GM20000 (cell line): ENCODE results near the gene ST6GALNAC5.

Source experiments
- DNase-seq: peaks from one replicate; pipeline ENCODE4 v3.0.0; 2012; ENCODE audit warnings: low spot score
- CTCF ChIP-seq: IDR thresholded peaks from 2 replicates; pipeline ENCODE4 v1.5.1; 2012; ENCODE audit warnings: mild to moderate bottlenecking, control low read depth; ENCODE audit errors: extremely low read depth, missing control alignments

Gene ST6GALNAC5

GRCh38 chr1:76854255-76854654 is 13.0 kb upstream of the ST6GALNAC5 start:
- no peak for DNase-seq
- no peak for TF ChIP-seq CTCF

GRCh38 chr1:76856104-76856503 is 11.2 kb upstream of the ST6GALNAC5 start:
- DNase-seq: no peak

GRCh38 chr1:76857138-76857537 is 10.1 kb upstream of the ST6GALNAC5 start:
- no peak for DNase-seq
- no peak for TF ChIP-seq CTCF

More at GRCh38 chr1:76856104-76856503, 11.2 kb upstream of the ST6GALNAC5 start:
- no peak for TF ChIP-seq CTCF

GRCh38 chr1:76857973-76858372 is 9.3 kb upstream of the ST6GALNAC5 start:
- no peak for DNase-seq
- no peak for TF ChIP-seq CTCF

- no peak for TF ChIP-seq CTCF
- no peak for DNase-seq
Measured at GRCh38 chr1:76861149-76861548, 6.1 kb upstream of the ST6GALNAC5 start.

GRCh38 chr1:76862447-76862846 is 4.8 kb upstream of the ST6GALNAC5 start:
- no peak for DNase-seq
- TF ChIP-seq CTCF: no peak

GRCh38 chr1:76864383-76864782 is 2.9 kb upstream of the ST6GALNAC5 start:
- DNase-seq: no peak
- no peak for TF ChIP-seq CTCF
